ENCODE data around the gene WDPCP. TPM values are rescaled to one million over a fixed set of nuclear protein-coding genes. Genes with fewer than 3 reads are reported as not detected.

The WDPCP gene
- total and polyA plus RNA-seq, 2 of the 13 experiments (the other 11 are each of a cell fraction or from before 2014, with no cell fraction given) = 2.9 to 5.2 TPM

- ATAC-seq (no peak), FAIRE-seq (no peak), DNase-seq (ENCODE audit: low spot score) (no peak)
- H3K79me2 ChIP-seq (ENCODE audit: insufficient read depth, low read length) = no peaks in the 10 kb centered on the region
- POLR2A ChIA-PET = no interaction called here
- BruUV-seq (replicated peaks) = no TSS peak
- H3K27ac ChIP-seq (ENCODE audit: extremely low read length, insufficient read depth, low read length) = no peak overlapping the region
- H3K9ac ChIP-seq (ENCODE audit: insufficient read depth, low read depth, low read length) = no peak overlapping the region
- CTCF ChIA-PET (ENCODE audit: low intra/inter-chr PET ratio, low total read pairs) = no interaction called here
- peaks cover 1 to 21% of the 10 kb centered on the region in 2 experiments; a peak in 2 of 5 replicates for H3K27me3 ChIP-seq (ENCODE audit: control insufficient read depth in 1 of 2, insufficient read depth in 2 of 2, low read length in 2 of 2)
- no peak overlapping the region for H3K4me2 ChIP-seq (ENCODE audit: low read depth, low read length)
- H2AFZ ChIP-seq (ENCODE audit: low read length) = no peak overlapping the region
- TF ChIP-seq GABPB1 (CRISPR knock-in tag; IDR thresholded peaks at IDR 0.05) = no peak
- TF ChIP-seq HMG20B (CRISPR knock-in tag; conservative IDR thresholded peaks at IDR 0.05) = no peak
- no peak for TF ChIP-seq ZBTB42 (CRISPR knock-in tag; IDR thresholded peaks at IDR 0.05)
- no peak for TF ChIP-seq NCOA5 (CRISPR knock-in tag; IDR thresholded peaks at IDR 0.05)
- no peak for TF ChIP-seq HNF1B (CRISPR knock-in tag; IDR thresholded peaks at IDR 0.05)
- TF ChIP-seq ZZZ3 (CRISPR knock-in tag; IDR thresholded peaks at IDR 0.05; ENCODE audit: borderline replicate concordance) = no peak
- no peak for TF ChIP-seq NFRKB (IDR thresholded peaks at IDR 0.05)
- TF ChIP-seq MEIS1 (CRISPR knock-in tag; IDR thresholded peaks at IDR 0.05; ENCODE audit: borderline replicate concordance) = no peak
- no peak for TF ChIP-seq ELF4 (CRISPR knock-in tag; IDR thresholded peaks at IDR 0.05; ENCODE audit: borderline replicate concordance)
- H4K20me1 ChIP-seq (ENCODE audit: insufficient read depth, low read length) = no peaks in the 10 kb centered on the region
- H3K4me1 ChIP-seq (ENCODE audit: insufficient read depth, low read length) = no peaks in the 10 kb centered on the region
- no peak overlapping the region for H3K4me3 ChIP-seq (replicated peaks in 1 of 3; ENCODE audit: insufficient read depth in 1 of 3, low read depth in 2 of 3, low read length in 3 of 3)
- intact Hi-C loops (cut with micrococcal nuclease; ENCODE audit: unreplicated experiment) (no loop called here), in situ Hi-C loops (cut with HindIII; ENCODE audit: extremely low pct_ligation_motif_present, low pct_unique_long_range_greater_than_20kb) (no loop called here)
- H3K9me3 ChIP-seq (ENCODE audit: low read length) = no peaks in the 10 kb centered on the region
- WGBS (ENCODE audit: low lambda C conversion rate) = 78% methylated on average over 31 of the region's 31 CpGs
- no peaks in the 10 kb centered on the region for H3K36me3 ChIP-seq (replicated peaks in 1 of 2; ENCODE audit: control insufficient read depth in 1 of 2, insufficient read depth in 2 of 2, low read length in 2 of 2)
Observed at GRCh38 chr2:63622751-63623150, 34.5 kb upstream of the WDPCP start.

Data from HepG2 (cell line).